Stomach (tissue), 4 donors: ENCODE results near the gene WAS.

Source experiments
- POLR2A ChIP-seq, 4 donors: fragments of 450-650 bp; IDR thresholded peaks; one replicate each; pipeline ENCODE4 v1.6.1; 2016; ENCODE audit warnings: antibody characterized with exemption in 4 of 4, control low read depth in 2 of 4, mild to moderate bottlenecking in 1 of 4, moderate library complexity in 1 of 4
- TF ChIP-seq, protein P1 (sequence below), 7 experiments: fragments of 450-650 bp in 4 of 7; fragments of 200-600 bp in 3 of 7; sonication (generic) in 3 of 7; IDR thresholded peaks; one replicate each; pipeline ENCODE4 v1.5.1; 2016 to 2019; ENCODE audit warnings: antibody characterized with exemption in 7 of 7, control low read depth in 2 of 7, mild to moderate bottlenecking in 1 of 7

DNA sequence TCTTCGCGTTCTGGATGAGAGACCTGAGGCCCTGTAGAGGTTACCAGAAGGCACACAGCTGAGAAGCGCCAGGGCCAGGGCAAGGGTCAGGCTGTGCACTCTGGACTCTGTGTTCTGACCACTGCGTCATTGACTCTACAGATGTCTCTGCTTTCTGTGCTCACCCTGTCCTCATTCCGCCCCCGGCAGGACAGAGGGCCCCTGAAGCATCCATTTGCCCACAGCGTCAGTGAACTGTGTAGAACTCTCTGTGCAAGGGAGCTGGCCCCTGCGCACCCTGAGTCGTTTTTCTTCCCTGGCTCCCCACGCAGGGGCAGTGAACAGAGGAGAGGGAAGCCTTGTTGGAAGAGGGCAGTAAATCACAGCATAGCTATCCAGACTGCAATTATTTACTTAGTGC, 6.1 kb upstream of the WAS start:
- no peak for TF ChIP-seq POLR2A (IDR thresholded peaks at IDR 0.05)
- TF ChIP-seq, protein P1, sequence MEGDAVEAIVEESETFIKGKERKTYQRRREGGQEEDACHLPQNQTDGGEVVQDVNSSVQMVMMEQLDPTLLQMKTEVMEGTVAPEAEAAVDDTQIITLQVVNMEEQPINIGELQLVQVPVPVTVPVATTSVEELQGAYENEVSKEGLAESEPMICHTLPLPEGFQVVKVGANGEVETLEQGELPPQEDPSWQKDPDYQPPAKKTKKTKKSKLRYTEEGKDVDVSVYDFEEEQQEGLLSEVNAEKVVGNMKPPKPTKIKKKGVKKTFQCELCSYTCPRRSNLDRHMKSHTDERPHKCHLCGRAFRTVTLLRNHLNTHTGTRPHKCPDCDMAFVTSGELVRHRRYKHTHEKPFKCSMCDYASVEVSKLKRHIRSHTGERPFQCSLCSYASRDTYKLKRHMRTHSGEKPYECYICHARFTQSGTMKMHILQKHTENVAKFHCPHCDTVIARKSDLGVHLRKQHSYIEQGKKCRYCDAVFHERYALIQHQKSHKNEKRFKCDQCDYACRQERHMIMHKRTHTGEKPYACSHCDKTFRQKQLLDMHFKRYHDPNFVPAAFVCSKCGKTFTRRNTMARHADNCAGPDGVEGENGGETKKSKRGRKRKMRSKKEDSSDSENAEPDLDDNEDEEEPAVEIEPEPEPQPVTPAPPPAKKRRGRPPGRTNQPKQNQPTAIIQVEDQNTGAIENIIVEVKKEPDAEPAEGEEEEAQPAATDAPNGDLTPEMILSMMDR (IDR thresholded peaks at IDR 0.05), result no peak
